GM23338 (cell line): ENCODE data around the gene PML.

Experiments used
- EZH2 ChIP-seq: fragments of 200-600 bp; sonication (generic); IDR thresholded peaks from one replicate; pipeline ENCODE4 v1.8.0; 2017; ENCODE audit warnings: antibody characterized with exemption, mild to moderate bottlenecking, low read depth; ENCODE audit not compliant: unreplicated experiment
- EZH2phosphoT487 ChIP-seq: fragments of 200-600 bp; sonication (generic); IDR thresholded peaks from one replicate; pipeline ENCODE4 v1.8.1; 2018; ENCODE audit warnings: antibody characterized with exemption; ENCODE audit not compliant: unreplicated experiment
- JUNB ChIP-seq: IDR thresholded peaks from one replicate; pipeline ENCODE4 v1.6.1; 2016; ENCODE audit warnings: antibody characterized with exemption; ENCODE audit not compliant: unreplicated experiment
- NANOG ChIP-seq: IDR thresholded peaks from 2 replicates; pipeline ENCODE4 v1.6.1; 2016; ENCODE audit warnings: antibody characterized with exemption, borderline replicate concordance
- POLR2AphosphoS5 ChIP-seq: IDR thresholded peaks from 2 replicates; pipeline ENCODE4 v1.6.1; 2016; ENCODE audit warnings: antibody characterized with exemption, low read depth
- ZNF114 ChIP-seq: fragments of 250-450 bp; sonication (Bioruptor Pico); IDR thresholded peaks from 2 replicates; pipeline ENCODE4 v1.5.0; 2020; ENCODE audit warnings: mild to moderate bottlenecking, moderate library complexity
- TF ChIP-seq, protein P1 (sequence below): IDR thresholded peaks from one replicate; pipeline ENCODE4 v1.6.1; 2018; ENCODE audit warnings: antibody characterized with exemption; ENCODE audit not compliant: unreplicated experiment
- TF ChIP-seq, protein P2 (sequence below), 2 experiments: fragments of 200-600 bp in 1 of 2; sonication (generic) in 1 of 2; conservative IDR thresholded peaks; 2 replicates each; pipeline versions ENCODE4 v1.5.1 to v1.6.1; 2016 to 2017; ENCODE audit warnings: antibody characterized with exemption in 2 of 2, low read depth in 2 of 2, mild to moderate bottlenecking in 2 of 2, moderate library complexity in 1 of 2

DNA sequence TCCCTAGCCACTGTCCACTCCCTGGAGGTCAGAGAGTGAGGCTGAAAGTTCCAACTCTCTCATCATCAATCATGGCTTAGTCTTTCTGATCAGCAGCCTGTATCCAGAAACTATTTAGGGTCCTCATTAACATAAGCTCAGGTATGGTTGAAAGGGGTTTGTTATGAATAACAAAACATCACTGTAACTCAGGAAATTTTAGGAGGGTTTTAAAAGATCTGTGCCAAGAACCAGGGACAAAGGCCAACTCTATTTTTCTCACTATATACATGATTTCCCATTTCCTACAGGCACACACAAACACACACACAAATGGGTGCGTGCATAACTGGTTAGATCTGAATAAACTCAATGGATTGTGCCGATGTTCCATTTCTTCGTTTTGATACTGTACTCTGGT lies 26.1 kb upstream of the PML start:
- TF ChIP-seq, protein P1, sequence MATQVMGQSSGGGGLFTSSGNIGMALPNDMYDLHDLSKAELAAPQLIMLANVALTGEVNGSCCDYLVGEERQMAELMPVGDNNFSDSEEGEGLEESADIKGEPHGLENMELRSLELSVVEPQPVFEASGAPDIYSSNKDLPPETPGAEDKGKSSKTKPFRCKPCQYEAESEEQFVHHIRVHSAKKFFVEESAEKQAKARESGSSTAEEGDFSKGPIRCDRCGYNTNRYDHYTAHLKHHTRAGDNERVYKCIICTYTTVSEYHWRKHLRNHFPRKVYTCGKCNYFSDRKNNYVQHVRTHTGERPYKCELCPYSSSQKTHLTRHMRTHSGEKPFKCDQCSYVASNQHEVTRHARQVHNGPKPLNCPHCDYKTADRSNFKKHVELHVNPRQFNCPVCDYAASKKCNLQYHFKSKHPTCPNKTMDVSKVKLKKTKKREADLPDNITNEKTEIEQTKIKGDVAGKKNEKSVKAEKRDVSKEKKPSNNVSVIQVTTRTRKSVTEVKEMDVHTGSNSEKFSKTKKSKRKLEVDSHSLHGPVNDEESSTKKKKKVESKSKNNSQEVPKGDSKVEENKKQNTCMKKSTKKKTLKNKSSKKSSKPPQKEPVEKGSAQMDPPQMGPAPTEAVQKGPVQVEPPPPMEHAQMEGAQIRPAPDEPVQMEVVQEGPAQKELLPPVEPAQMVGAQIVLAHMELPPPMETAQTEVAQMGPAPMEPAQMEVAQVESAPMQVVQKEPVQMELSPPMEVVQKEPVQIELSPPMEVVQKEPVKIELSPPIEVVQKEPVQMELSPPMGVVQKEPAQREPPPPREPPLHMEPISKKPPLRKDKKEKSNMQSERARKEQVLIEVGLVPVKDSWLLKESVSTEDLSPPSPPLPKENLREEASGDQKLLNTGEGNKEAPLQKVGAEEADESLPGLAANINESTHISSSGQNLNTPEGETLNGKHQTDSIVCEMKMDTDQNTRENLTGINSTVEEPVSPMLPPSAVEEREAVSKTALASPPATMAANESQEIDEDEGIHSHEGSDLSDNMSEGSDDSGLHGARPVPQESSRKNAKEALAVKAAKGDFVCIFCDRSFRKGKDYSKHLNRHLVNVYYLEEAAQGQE: no peak
- TF ChIP-seq EZH2phosphoT487: no peak
- TF ChIP-seq, protein P2, sequence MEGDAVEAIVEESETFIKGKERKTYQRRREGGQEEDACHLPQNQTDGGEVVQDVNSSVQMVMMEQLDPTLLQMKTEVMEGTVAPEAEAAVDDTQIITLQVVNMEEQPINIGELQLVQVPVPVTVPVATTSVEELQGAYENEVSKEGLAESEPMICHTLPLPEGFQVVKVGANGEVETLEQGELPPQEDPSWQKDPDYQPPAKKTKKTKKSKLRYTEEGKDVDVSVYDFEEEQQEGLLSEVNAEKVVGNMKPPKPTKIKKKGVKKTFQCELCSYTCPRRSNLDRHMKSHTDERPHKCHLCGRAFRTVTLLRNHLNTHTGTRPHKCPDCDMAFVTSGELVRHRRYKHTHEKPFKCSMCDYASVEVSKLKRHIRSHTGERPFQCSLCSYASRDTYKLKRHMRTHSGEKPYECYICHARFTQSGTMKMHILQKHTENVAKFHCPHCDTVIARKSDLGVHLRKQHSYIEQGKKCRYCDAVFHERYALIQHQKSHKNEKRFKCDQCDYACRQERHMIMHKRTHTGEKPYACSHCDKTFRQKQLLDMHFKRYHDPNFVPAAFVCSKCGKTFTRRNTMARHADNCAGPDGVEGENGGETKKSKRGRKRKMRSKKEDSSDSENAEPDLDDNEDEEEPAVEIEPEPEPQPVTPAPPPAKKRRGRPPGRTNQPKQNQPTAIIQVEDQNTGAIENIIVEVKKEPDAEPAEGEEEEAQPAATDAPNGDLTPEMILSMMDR (conservative IDR thresholded peaks at IDR 0.05; ENCODE audit: low read depth in 2 of 2): no peak
- no peak for TF ChIP-seq NANOG
- TF ChIP-seq JUNB: no peak
- no peak for TF ChIP-seq POLR2AphosphoS5
- no peak for TF ChIP-seq EZH2
- TF ChIP-seq ZNF114 (CRISPR knock-in tag): no peak
